ENCODE measurements around the gene PDZD7.

The PDZD7 gene

DNA sequence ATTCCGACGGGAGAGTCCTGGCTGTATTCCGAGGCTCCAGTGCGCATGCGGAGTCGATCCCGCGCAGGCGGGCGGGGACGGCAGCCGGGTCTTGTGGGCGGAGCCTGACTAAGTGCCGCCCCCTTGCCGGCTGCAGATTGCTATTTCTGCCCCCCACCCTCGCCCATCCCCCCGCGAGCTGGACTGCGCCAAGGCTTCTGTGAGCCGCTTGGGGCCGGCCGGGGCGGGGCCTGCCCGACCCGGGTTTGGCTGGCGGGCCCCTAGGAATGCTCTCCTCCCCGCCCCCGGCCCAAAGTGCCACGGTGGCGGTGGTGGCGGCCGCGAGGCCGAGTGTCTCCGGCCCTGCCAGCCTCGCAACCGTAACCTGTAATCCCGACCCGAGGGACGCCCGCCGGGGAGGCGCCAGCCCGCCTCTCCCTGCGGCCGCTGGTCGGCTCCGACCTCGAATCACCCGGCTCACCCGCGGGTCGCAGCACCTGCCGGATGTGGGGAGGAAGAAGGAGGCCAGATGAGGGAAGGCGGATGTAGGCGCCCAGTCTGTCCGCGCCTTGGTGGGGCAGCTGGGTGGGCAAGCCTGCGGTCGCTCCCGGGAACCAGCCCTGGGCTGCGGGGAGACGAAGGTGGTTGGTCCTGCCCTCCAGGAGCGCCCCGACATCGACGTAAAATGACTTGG is 30.2 kb upstream of the PDZD7 start (continued):
- TF ChIP-seq BCL11B (tag by site-specific recombination; IDR thresholded peaks at IDR 0.05; ENCODE audit: low read depth), result peak; percentile 62; the same call in 1 of the 2 replicates
- no peak for TF ChIP-seq ZNF214 (tag by site-specific recombination; IDR thresholded peaks at IDR 0.05; ENCODE audit: borderline replicate concordance)
- no peak for TF ChIP-seq ZNF521 (tag by site-specific recombination; IDR thresholded peaks at IDR 0.05)
- TF ChIP-seq ZNF223 (tag by site-specific recombination; IDR thresholded peaks at IDR 0.05), result no peak
- no peak; the same call in 1 of the 2 replicates for TF ChIP-seq ZNF24 (tag by site-specific recombination; IDR thresholded peaks at IDR 0.05)
- TF ChIP-seq, protein P1, sequence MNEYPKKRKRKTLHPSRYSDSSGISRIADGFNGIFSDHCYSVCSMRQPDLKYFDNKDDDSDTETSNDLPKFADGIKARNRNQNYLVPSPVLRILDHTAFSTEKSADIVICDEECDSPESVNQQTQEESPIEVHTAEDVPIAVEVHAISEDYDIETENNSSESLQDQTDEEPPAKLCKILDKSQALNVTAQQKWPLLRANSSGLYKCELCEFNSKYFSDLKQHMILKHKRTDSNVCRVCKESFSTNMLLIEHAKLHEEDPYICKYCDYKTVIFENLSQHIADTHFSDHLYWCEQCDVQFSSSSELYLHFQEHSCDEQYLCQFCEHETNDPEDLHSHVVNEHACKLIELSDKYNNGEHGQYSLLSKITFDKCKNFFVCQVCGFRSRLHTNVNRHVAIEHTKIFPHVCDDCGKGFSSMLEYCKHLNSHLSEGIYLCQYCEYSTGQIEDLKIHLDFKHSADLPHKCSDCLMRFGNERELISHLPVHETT (tag by site-specific recombination; IDR thresholded peaks at IDR 0.05), result no peak; the same call in 1 of the 2 replicates
- TF ChIP-seq ZNF623 (tag by site-specific recombination; IDR thresholded peaks at IDR 0.05), result 0 out of 2 replicates have a peak, but pooled peaks have one; percentile 25
- TF ChIP-seq ZIC2 (tag by site-specific recombination; IDR thresholded peaks at IDR 0.05), result peak; percentile 49
- no peak for TF ChIP-seq AEBP2 (tag by site-specific recombination; IDR thresholded peaks at IDR 0.05; ENCODE audit: borderline replicate concordance)
- TF ChIP-seq, protein P2, sequence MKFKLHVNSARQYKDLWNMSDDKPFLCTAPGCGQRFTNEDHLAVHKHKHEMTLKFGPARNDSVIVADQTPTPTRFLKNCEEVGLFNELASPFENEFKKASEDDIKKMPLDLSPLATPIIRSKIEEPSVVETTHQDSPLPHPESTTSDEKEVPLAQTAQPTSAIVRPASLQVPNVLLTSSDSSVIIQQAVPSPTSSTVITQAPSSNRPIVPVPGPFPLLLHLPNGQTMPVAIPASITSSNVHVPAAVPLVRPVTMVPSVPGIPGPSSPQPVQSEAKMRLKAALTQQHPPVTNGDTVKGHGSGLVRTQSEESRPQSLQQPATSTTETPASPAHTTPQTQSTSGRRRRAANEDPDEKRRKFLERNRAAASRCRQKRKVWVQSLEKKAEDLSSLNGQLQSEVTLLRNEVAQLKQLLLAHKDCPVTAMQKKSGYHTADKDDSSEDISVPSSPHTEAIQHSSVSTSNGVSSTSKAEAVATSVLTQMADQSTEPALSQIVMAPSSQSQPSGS (tag by site-specific recombination; IDR thresholded peaks at IDR 0.05; ENCODE audit: low read depth), result no peak
- TF ChIP-seq BCL6B (tag by site-specific recombination; IDR thresholded peaks at IDR 0.05), result no peak
- TF ChIP-seq KLF8 (tag by site-specific recombination; IDR thresholded peaks at IDR 0.05), result peak; percentile 93
- 0 out of 2 replicates have a peak, but pooled peaks have one; percentile 8 for TF ChIP-seq ZNF610 (tag by site-specific recombination; IDR thresholded peaks at IDR 0.05; ENCODE audit: borderline replicate concordance)
- TF ChIP-seq ZNF202 (tag by site-specific recombination; IDR thresholded peaks at IDR 0.05; ENCODE audit: borderline replicate concordance), result no peak
- TF ChIP-seq ZNF280C (tag by site-specific recombination; IDR thresholded peaks at IDR 0.05), result no peak
- TF ChIP-seq ZFP3 (tag by site-specific recombination; IDR thresholded peaks at IDR 0.05; ENCODE audit: low read depth), result no peak; the same call in 1 of the 2 replicates
- TF ChIP-seq ZNF138 (tag by site-specific recombination; IDR thresholded peaks at IDR 0.05; ENCODE audit: borderline replicate concordance), result no peak
- 0 out of 2 replicates have a peak, but pooled peaks have one; percentile 38 for TF ChIP-seq SCRT2 (tag by site-specific recombination; IDR thresholded peaks at IDR 0.05)
- no peak for TF ChIP-seq ZNF175 (tag by site-specific recombination; IDR thresholded peaks at IDR 0.05)
- TF ChIP-seq ZNF239 (tag by site-specific recombination; IDR thresholded peaks at IDR 0.05), result 0 out of 2 replicates have a peak, but pooled peaks have one; percentile 34
- TF ChIP-seq ZNF621 (tag by site-specific recombination; IDR thresholded peaks at IDR 0.05), result no peak
- TF ChIP-seq ZNF416 (tag by site-specific recombination; IDR thresholded peaks at IDR 0.05), result no peak
- TF ChIP-seq ZNF549 (tag by site-specific recombination; IDR thresholded peaks at IDR 0.05), result no peak
- TF ChIP-seq, protein P3, sequence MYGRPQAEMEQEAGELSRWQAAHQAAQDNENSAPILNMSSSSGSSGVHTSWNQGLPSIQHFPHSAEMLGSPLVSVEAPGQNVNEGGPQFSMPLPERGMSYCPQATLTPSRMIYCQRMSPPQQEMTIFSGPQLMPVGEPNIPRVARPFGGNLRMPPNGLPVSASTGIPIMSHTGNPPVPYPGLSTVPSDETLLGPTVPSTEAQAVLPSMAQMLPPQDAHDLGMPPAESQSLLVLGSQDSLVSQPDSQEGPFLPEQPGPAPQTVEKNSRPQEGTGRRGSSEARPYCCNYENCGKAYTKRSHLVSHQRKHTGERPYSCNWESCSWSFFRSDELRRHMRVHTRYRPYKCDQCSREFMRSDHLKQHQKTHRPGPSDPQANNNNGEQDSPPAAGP (tag by site-specific recombination; IDR thresholded peaks at IDR 0.05), result peak; percentile 80
- no peak for TF ChIP-seq ZNF837 (tag by site-specific recombination; IDR thresholded peaks at IDR 0.05)
- TF ChIP-seq ZNF658 (tag by site-specific recombination; IDR thresholded peaks at IDR 0.05), result no peak
- 0 out of 2 replicates have a peak, but pooled peaks have one; percentile 13 for TF ChIP-seq YY1 (tag by site-specific recombination; IDR thresholded peaks at IDR 0.05)
